Osteoblast (primary cell): ENCODE data around the gene DNAJC1. TPM values are rescaled to one million over a fixed set of nuclear protein-coding genes. Genes with fewer than 3 reads are reported as not detected.
A peak's percentile ranks its signal among the peaks of the same experiment; 100 is the strongest.

Experiments used
- DNase-seq: peaks from one replicate; pipeline ENCODE4 v3.0.0; 2011; ENCODE audit warnings: low spot score, mixed read lengths; ENCODE audit not compliant: insufficient read length; ENCODE audit errors: missing footprints
- H2AFZ ChIP-seq: 2 replicates; pipeline ENCODE4 v1.6.0; 2011; ENCODE audit warnings: mild to moderate bottlenecking, low read length
- H3K27ac ChIP-seq: 2 replicates; pipeline ENCODE4 v1.5.1; 2011; ENCODE audit warnings: mild to moderate bottlenecking, low read depth, low read length, moderate library complexity
- H3K27me3 ChIP-seq: 2 replicates; pipeline ENCODE4 v1.6.0; 2012; ENCODE audit warnings: mild to moderate bottlenecking, control low read depth, inconsistent platforms, low read length, moderate library complexity; ENCODE audit not compliant: insufficient read depth
- H3K36me3 ChIP-seq: 2 replicates; pipeline ENCODE4 v1.5.1; 2011; ENCODE audit warnings: mild to moderate bottlenecking, low read length, control low read depth, moderate library complexity; ENCODE audit not compliant: insufficient read depth
- H3K4me1 ChIP-seq: 2 replicates; pipeline ENCODE4 v1.5.1; 2011; ENCODE audit warnings: mild to moderate bottlenecking, low read length, control low read depth, moderate library complexity; ENCODE audit not compliant: insufficient read depth
- H3K4me2 ChIP-seq: 2 replicates; pipeline ENCODE4 v1.6.0; 2011; ENCODE audit warnings: mild to moderate bottlenecking, low read length; ENCODE audit not compliant: insufficient read depth
- H3K4me3 ChIP-seq: fragments of 200-600 bp; sonication (generic); 3 replicates; pipeline ENCODE4 v1.5.1; 2012; ENCODE audit warnings: mild to moderate bottlenecking, low read length, inconsistent platforms; ENCODE audit not compliant: insufficient read depth
- H3K79me2 ChIP-seq: 2 replicates; pipeline ENCODE4 v1.6.0; 2012; ENCODE audit warnings: mild to moderate bottlenecking, low read length, control low read depth, inconsistent platforms; ENCODE audit not compliant: insufficient read depth
- H3K9me3 ChIP-seq: 2 replicates; pipeline ENCODE4 v1.5.1; 2011; ENCODE audit warnings: low read depth, low read length, control low read depth
- H4K20me1 ChIP-seq: 2 replicates; pipeline ENCODE4 v1.6.0; 2012; ENCODE audit warnings: mild to moderate bottlenecking, low read length, control low read depth; ENCODE audit not compliant: insufficient read depth
- CTCF ChIP-seq: IDR thresholded peaks from 2 replicates; pipeline ENCODE4 v1.5.1; 2011; ENCODE audit warnings: mild to moderate bottlenecking, low read depth, low read length, moderate library complexity; ENCODE audit errors: extremely low read depth
- total RNA-seq: library from RNA; depleted of rRNA; stranded (reverse); fragments of >200 nt; gene quantifications from 2 replicates; pipeline ENCODE4 v1.2.3, GENCODE V29; 2012

DNAJC1 gene
- total RNA-seq, 1 donor = 83.2 TPM

GRCh38 chr10:21935439-21936023, 68.0 kb downstream of the DNAJC1 start:
- peaks cover 28% of the 10 kb centered on the region for H3K79me2 ChIP-seq
- H4K20me1 ChIP-seq = no peaks in the 10 kb centered on the region
- no peak overlapping the region for H3K27ac ChIP-seq
- no peaks in the 10 kb centered on the region for H3K9me3 ChIP-seq
- DNase-seq = no peak
- no peaks in the 10 kb centered on the region for H3K27me3 ChIP-seq
- H3K4me2 ChIP-seq = no peak overlapping the region
- no peaks in the 10 kb centered on the region for H3K4me1 ChIP-seq
- no peak for TF ChIP-seq CTCF
- no peaks in the 10 kb centered on the region for H3K36me3 ChIP-seq
- no peak overlapping the region for H3K4me3 ChIP-seq
- no peak overlapping the region for H2AFZ ChIP-seq

DNA sequence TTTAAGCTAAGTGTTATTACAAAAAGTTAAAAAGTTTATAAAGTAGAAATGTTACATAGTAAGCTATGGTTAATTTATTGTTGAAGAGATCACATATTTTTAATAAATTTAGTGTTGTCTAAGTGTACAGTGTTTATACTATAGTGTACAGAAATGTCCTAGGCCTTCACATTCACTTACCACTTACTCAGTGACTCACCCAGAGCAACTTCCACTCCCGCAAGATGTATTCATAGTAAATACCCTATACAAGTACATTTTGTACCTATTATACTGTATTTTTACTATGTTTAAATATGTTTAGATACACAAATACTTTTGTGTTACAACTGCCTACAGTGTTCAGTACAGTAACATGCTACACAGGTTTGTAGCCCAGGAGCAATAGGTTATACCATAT, 69.2 kb downstream of the DNAJC1 start:
- Histone ChIP-seq H4K20me1 (no peaks in the 10 kb centered on the region), H3K4me3 (no peak overlapping the region), H3K9me3 (no peaks in the 10 kb centered on the region), H3K4me1 (peaks cover 1% of the 10 kb centered on the region), H3K27me3 (no peaks in the 10 kb centered on the region), H3K36me3 (no peaks in the 10 kb centered on the region), H2AFZ (no peak overlapping the region), H3K79me2 (peaks cover 23% of the 10 kb centered on the region), H3K4me2 (no peak overlapping the region), H3K27ac (no peak overlapping the region)
- no peak for DNase-seq
- no peak for TF ChIP-seq CTCF

GRCh38 chr10:21929070-21929469, 74.5 kb downstream of the DNAJC1 start:
- Histone ChIP-seq H3K79me2 (peaks cover 20% of the 10 kb centered on the region), H4K20me1 (no peaks in the 10 kb centered on the region), H3K4me2 (no peak overlapping the region), H2AFZ (no peak overlapping the region), H3K27me3 (no peaks in the 10 kb centered on the region), H3K4me1 (peaks cover 28% of the 10 kb centered on the region), H3K4me3 (no peak overlapping the region), H3K27ac (no peak overlapping the region), H3K36me3 (no peaks in the 10 kb centered on the region), H3K9me3 (no peaks in the 10 kb centered on the region)
- no peak for TF ChIP-seq CTCF
- DNase-seq = no peak

DNA sequence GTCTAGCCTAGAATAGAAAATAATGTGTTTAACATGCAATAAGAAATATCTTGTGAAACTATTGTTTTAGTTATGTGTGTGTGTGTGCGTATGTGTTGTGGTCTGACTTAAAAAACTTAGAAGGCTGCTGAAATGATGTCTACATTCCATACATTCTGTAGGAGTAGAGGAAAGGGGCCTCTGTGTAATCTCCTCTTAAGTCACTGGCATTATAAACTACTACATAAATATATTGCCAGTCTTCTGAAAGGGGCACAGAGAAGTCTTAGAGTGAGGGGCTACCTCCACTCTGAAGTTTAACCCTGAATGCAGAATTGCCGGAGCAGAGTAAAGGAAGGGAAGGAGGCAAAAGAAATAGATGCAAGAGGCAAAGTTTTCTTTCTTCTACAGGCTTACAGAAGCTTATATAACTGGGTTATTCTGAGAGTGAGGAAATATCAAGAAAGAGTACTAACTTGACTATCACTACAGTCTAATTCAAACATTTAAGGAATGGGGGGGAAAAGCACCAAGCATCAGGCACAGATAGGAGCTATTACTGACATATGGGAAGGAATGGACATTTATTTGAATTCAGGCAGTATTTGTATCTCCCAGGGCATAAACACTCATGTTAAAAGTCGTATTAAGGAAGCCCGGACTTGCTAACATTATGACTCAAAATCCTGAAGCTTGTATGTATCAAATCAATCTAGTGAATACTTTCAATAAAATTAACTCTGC, 75.7 kb downstream of the DNAJC1 start:
- Histone ChIP-seq H3K4me3 (no peak overlapping the region), H3K27me3 (no peaks in the 10 kb centered on the region), H3K27ac (peak overlapping the region; percentile 83), H3K4me2 (peak overlapping the region; percentile 78), H3K79me2 (peaks cover 14% of the 10 kb centered on the region), H2AFZ (no peak overlapping the region), H3K4me1 (peaks cover 28% of the 10 kb centered on the region), H3K36me3 (no peaks in the 10 kb centered on the region), H4K20me1 (no peaks in the 10 kb centered on the region), H3K9me3 (no peaks in the 10 kb centered on the region)
- no peak for TF ChIP-seq CTCF
- DNase-seq = no peak
